GM18907 (cell line): ENCODE data around the gene DYRK4.

Experiments used
- ATAC-seq: cut with Tn5 transposase; IDR thresholded peaks from one replicate; pipeline ENCODE4 v1.9.1; 2021; ENCODE audit warnings: mild to moderate bottlenecking, moderate library complexity; ENCODE audit not compliant: unreplicated experiment

DYRK4 gene

DNA sequence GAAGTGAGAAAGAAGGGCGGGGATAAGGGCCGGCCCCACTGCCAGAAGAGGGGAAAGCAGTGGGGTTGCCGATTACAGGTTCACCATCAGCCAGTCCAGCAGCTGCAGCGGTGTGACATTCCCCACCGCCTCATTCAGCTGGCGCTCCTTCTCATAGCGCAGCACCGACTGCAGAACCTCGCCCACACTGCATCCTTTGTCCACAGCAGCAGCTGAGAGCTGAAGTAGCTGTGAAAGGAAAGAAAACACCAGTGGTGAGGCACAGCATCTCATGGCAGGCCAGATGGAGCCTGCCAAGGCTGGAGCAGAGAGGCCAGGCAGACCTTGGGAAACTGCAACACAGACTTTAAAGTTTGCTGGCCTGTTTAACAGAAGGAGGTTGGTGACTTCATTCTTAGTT is 53.7 kb downstream of the DYRK4 start:
- ATAC-seq = no peak

DNA sequence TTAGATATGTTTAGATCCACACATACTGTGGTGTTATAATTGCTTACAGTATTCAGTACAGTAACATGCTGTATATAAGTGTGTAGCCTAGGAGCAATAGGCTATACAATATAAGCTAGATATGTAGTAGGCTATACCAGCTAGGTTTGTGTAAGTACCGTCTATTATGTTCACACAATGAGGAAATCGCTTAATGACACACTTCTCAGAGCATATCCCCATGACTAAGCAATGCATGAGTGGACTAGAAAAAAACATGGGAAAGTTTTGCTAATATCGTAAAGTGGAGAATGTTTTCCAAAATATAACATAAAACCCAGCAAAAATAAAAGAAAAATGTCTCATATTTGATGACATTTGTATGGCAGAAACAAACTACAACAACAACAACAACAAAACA is 59.5 kb downstream of the DYRK4 start:
- ATAC-seq = no peak

DNA sequence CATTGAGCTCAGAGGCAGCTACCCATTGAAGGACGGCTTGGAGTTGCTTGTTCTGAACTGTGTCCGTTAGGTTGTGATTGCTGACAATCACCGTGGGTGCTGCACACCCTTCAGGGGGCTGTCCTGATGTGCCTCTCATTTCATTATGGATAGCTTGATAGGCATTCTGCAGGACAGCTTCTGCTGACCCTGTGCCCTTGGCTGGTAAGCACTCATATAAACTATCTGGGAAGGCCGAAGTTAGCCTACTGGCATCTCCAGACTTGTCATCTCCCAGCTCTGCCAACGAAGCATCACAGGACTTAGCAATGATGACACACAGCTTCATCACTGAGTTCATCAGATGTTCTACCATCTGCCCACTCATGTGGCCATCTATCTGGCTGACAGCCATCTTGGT is 64.5 kb downstream of the DYRK4 start:
- ATAC-seq = no peak

DNA sequence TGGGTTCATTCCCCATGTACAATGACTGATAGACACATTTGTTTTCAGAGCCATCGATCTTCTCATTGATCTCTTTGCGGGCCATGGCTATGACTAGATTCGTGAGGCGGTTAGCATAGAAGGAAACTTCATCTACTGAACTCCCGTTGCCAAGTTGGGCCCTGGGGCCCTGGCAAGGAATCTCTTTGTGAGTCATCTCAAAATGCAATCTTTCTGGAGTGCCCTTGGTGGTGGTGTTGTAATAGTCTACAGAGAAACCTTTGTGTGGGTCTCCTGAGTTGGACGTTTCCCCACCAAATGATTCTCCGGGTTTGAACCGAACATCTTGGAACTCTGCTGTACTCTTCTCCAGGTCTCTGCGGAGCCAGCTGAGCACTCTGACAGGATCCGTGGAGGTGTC is 66.4 kb downstream of the DYRK4 start:
- no peak for ATAC-seq

DNA sequence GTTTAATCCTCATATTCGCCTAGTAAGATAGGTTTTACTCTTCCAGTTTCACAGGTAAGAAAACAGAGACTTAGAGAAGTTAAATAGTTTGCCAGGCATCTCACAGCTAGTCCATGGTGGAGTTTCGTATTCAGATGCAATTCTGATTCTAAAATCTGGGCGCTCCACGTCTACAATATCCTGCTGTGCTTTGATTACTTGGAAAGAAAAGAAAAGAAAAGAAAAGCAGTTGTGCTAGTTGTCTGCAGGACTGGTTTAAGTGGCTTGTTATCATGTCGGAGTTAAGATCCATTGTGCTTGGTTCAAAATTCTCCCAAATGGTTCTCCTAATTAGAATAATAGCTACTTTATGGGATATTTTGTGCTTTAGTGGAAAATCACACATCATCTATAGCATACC is 68.3 kb downstream of the DYRK4 start:
- no peak for ATAC-seq

DNA sequence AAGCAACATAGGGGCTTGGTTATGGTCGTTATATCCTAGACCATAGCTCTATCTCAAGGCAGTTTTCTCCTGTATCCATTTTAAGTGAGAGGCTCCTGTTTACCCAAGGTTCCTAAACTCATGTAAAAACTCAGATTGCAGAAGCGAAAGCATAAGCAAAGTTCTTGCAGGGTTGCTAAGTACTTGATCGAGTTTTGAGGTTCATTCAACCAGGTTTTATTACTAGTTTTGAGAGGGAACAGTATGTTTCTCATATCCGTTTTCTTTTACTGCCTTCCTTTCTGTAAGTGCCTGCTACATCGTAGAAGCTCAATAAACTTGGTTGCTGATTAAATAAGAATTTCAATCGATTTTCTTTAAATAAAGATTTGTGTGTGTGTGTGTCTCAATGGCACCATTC is 81.7 kb downstream of the DYRK4 start:
- no peak for ATAC-seq

DNA sequence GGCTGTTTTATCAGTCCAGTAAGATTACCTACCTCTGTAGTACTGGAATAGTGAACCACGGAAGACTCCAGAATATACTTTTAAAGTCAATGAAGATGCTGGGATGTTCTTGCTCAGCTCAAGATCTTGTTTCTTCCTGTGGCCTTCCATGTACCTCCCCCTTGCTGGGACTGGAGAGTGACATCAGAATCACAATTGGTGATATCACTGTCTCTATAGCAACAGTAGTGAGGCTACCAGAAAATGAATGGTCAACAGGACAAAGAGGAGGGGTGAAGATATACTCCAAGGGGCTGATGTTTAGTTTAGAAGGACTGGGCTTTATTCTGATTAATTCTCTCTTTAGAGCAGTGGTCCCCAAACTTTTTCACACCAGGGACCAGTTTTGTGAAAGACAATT is 83.0 kb downstream of the DYRK4 start:
- no peak for ATAC-seq

DNA sequence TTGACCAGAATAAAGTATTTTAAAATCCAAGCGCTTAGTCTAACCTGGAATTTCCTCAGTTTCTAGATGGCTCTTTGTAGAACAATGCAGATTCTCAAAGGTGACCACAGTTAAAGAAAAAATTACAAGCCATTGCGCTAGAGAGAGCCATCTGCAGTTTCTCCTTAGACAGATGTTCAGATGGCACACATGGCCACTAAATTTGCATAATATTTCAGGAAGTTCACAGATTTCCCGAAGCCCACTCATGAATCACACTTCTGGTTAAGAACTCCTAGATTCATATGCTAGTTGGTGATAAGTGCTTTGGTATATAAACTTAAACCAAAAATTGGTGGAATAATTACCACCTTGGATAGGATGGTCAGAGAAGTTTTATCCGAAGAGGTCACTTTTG is 86.1 kb downstream of the DYRK4 start:
- peak; percentile 21 for ATAC-seq

DNA sequence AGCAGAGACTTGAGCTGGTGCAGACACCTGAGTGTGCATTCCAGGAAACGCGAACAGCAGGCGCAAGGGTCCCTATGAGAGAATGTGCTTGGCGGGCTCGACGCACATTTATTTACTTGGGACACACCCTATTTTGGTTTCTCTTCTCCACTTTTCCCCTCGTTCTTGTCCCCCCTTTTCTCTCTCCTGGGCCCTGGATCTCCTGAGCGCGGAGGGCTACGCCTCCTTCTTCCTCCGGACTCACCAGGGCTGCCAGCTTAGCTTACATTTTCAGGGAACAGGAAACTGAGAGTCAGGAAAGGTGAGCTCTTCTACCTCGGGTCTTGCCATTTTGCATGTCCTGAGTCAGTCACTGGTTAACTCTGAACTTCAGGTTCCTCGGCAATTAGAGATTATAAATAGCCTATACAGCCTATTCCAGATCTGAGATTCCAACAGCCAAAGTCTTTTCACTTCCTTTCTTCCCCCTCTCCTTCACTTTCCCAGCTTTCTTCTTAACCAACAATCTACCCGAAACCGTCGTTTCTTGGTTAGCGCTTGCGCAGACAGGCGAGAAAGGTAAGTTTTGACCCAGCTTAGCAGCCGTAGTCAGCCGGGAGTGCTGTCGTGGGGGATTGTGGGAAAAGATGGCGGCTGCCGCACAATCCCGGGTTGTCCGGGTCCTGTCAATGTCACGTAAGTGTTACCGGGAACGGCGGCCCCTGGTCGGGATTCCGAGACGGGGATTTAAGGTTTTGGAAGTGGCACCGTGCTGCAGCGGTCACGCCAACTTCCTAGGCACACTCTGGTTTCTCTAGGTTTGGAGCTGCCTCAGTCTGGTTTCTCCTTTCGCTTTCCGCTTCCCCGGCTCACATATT is 86.7 kb downstream of the DYRK4 start, which contains the start of the genes AKAP3 and NDUFA9:
AKAP3 (minus strand) TSS at position 551 of the 857 bp plus-strand sequence. CDS start 10,855 bp downstream, outside the sequence.
NDUFA9 (plus strand) TSS at position 614 of the 857 bp plus-strand sequence; CDS start at position 627, 13 bp downstream.
- ATAC-seq = peak; percentile 90

DNA sequence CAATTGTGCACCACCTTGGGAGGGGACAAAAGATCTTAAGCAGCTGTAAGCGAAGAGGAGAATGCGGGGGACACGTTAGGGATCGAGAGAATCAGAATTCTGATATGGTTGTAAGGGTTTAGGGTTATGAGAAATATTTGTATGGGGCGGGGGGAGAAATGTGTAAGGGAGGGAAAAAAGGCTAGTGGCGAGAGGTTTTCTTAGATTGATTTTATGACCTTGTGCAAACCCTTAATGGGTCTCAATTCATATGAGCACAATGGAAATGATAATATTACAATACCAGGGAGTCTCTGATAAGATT is 87.3 kb downstream of the DYRK4 start:
- ATAC-seq = no peak

DNA sequence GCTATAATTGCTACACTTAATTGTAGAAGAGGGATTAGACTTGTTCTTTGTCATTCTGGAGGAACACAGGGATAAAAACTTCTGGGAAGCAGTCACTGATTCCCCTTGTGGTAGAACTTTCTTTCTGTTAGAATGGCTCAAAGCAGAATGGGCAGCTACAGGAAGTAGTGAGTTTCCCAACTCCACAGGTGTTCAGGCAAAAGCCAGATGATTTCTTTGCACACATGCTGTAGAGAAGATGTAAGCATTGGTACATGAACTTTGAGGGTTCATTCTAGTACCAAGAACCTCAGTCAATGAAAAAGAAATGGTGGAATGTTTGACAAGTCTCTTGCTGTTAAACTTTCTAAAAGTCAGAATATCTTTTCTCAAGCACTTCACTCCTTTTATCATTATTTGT is 91.2 kb downstream of the DYRK4 start:
- no peak for ATAC-seq

DNA sequence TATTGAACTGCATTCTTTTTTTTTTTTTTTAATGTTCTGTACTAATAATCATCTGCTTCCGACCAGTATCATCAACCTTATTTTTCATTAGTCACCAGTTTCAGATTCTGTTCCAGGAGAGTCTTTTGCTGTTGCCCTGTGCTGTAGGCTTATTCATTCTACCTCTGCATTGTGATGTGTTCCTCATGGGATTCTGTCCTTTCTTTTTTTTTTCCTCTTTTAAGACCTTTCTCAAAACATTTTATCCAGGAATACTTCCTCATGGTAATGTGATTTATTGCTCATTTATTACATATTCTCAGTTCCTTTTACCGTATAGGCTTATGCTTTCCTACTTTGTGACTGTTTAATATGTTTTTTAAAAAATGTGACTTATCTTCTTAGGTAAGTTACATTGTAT is 91.7 kb downstream of the DYRK4 start:
- no peak for ATAC-seq
